SK-N-SH treated with all-trans-retinoic acid at 6 μM for 48 hours (cell line): ENCODE results near the gene UBASH3B.

ENCODE experiments used
- ATAC-seq: fragments of 200-7000 bp; cut with Tn5 transposase; 3 replicates; pipeline ENCODE4 v1.9.1; 2020; ENCODE audit warnings: mild to moderate bottlenecking, moderate library complexity
- ARNTL ChIP-seq: fragments of 450-650 bp; formaldehyde crosslinking; IDR thresholded peaks from 2 replicates; pipeline ENCODE4 v1.5.0; 2020; ENCODE audit warnings: low read depth, mild to moderate bottlenecking, moderate library complexity, borderline replicate concordance
- BACH2 ChIP-seq: fragments of 250-450 bp; sonication (Bioruptor Pico); IDR thresholded peaks from 2 replicates; pipeline ENCODE4 v1.9.0; 2021; ENCODE audit warnings: mild to moderate bottlenecking, borderline replicate concordance
- CSDC2 ChIP-seq: fragments of 250-450 bp; sonication (Bioruptor Pico); IDR thresholded peaks from 2 replicates; pipeline ENCODE4 v1.5.0; 2020; ENCODE audit warnings: mild to moderate bottlenecking, moderate library complexity
- ESRRG ChIP-seq: fragments of 250-450 bp; sonication (Bioruptor Pico); IDR thresholded peaks from 2 replicates; pipeline ENCODE4 v1.6.1; 2021; ENCODE audit warnings: mild to moderate bottlenecking
- GLIS3 ChIP-seq: fragments of 250-450 bp; sonication (Bioruptor Pico); IDR thresholded peaks from 2 replicates; pipeline ENCODE4 v1.5.0; 2020; ENCODE audit warnings: mild to moderate bottlenecking, moderate library complexity
- ISL1 ChIP-seq: fragments of 250-450 bp; sonication (Bioruptor Pico); IDR thresholded peaks from 2 replicates; pipeline ENCODE4 v2.1.2; 2022; ENCODE audit warnings: mild to moderate bottlenecking, moderate library complexity
- OSR1 ChIP-seq: fragments of 250-450 bp; sonication (Bioruptor Pico); IDR thresholded peaks from 2 replicates; pipeline ENCODE4 v1.8.0; 2022; ENCODE audit warnings: moderate library complexity, mild to moderate bottlenecking, inconsistent platforms
- PPARA ChIP-seq: fragments of 250-450 bp; sonication (Bioruptor Pico); IDR thresholded peaks from 2 replicates; pipeline ENCODE4 v1.5.0; 2020; ENCODE audit warnings: mild to moderate bottlenecking, borderline replicate concordance
- RARB ChIP-seq: fragments of 250-450 bp; sonication (Bioruptor Pico); IDR thresholded peaks from 2 replicates; pipeline ENCODE4 v1.8.0; 2021; ENCODE audit warnings: mild to moderate bottlenecking, moderate library complexity
- SNAI2 ChIP-seq: fragments of 250-450 bp; sonication (Bioruptor Pico); IDR thresholded peaks from 2 replicates; pipeline ENCODE4 v1.5.0; 2020; ENCODE audit warnings: mild to moderate bottlenecking, moderate library complexity
- TCF4 ChIP-seq: fragments of 250-450 bp; sonication (Bioruptor Pico); IDR thresholded peaks from 2 replicates; pipeline ENCODE4 v1.8.0; 2021; ENCODE audit warnings: mild to moderate bottlenecking, moderate library complexity, borderline replicate concordance
- TOX ChIP-seq: fragments of 250-450 bp; sonication (Bioruptor Pico); IDR thresholded peaks from 2 replicates; pipeline ENCODE4 v1.8.0; 2021; ENCODE audit warnings: mild to moderate bottlenecking, moderate library complexity, borderline replicate concordance
- ZC3H10 ChIP-seq: fragments of 250-450 bp; sonication (Bioruptor Pico); IDR thresholded peaks from 2 replicates; pipeline ENCODE4 v1.5.1; 2021; ENCODE audit warnings: mild to moderate bottlenecking, moderate library complexity
- ZFP3 ChIP-seq: fragments of 250-450 bp; sonication (Bioruptor Pico); IDR thresholded peaks from 2 replicates; pipeline ENCODE4 v1.5.0; 2020; ENCODE audit warnings: mild to moderate bottlenecking, moderate library complexity
- ZFP30 ChIP-seq: fragments of 450-650 bp; formaldehyde crosslinking; IDR thresholded peaks from 2 replicates; pipeline ENCODE4 v1.5.0; 2022; ENCODE audit warnings: mild to moderate bottlenecking, moderate library complexity
- ZNF565 ChIP-seq: fragments of 450-650 bp; formaldehyde crosslinking; conservative IDR thresholded peaks from 2 replicates; pipeline ENCODE4 v1.5.0; 2020; ENCODE audit warnings: low read depth, mild to moderate bottlenecking, moderate library complexity
- ZNF70 ChIP-seq: fragments of 450-650 bp; formaldehyde crosslinking; IDR thresholded peaks from 2 replicates; pipeline ENCODE4 v1.5.0; 2020; ENCODE audit warnings: mild to moderate bottlenecking, moderate library complexity
- ZNF8 ChIP-seq: fragments of 450-650 bp; formaldehyde crosslinking; IDR thresholded peaks from 2 replicates; pipeline ENCODE4 v1.5.0; 2020; ENCODE audit warnings: mild to moderate bottlenecking, moderate library complexity
- TF ChIP-seq, protein P1 (sequence below): fragments of 250-450 bp; sonication (Bioruptor Pico); IDR thresholded peaks from 2 replicates; pipeline ENCODE4 v1.5.1; 2020; ENCODE audit warnings: low read depth, mild to moderate bottlenecking, moderate library complexity
- TF ChIP-seq, protein P2 (sequence below): fragments of 250-450 bp; sonication (Bioruptor Pico); IDR thresholded peaks from 2 replicates; pipeline ENCODE4 v1.5.1; 2021; ENCODE audit warnings: mild to moderate bottlenecking, moderate library complexity
- TF ChIP-seq, protein P3 (sequence below): fragments of 250-450 bp; sonication (Bioruptor Pico); IDR thresholded peaks from 2 replicates; pipeline ENCODE4 v1.8.0; 2020; ENCODE audit warnings: mild to moderate bottlenecking, moderate library complexity, borderline replicate concordance
- TF ChIP-seq, protein P4 (sequence below): fragments of 250-450 bp; sonication (Bioruptor Pico); IDR thresholded peaks from 2 replicates; pipeline ENCODE4 v1.5.0; 2020; ENCODE audit warnings: mild to moderate bottlenecking, moderate library complexity

Gene UBASH3B

DNA sequence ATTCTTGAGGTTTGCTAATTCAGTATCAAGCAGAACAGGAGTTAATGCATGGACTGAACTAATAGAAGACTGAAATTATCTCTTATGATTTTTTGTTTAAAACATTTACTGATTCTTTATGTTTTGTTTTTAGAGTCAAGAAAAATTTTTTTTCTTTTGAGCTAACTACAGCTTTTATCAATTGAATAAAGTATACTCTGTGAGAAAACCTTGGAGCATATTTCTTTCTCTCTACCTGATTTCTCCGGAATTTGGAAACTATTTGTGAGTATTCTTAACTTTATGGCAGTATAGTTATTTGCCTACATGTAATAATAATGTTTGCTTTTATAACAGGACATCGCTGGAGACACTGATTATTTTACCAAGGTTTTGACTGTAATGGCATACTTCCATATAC, 164.6 kb downstream of the UBASH3B start:
- ATAC-seq: no peak
- no peak for TF ChIP-seq ESRRG (CRISPR knock-in tag)
- TF ChIP-seq ISL1 (CRISPR knock-in tag): no peak
- no peak for TF ChIP-seq TCF4 (CRISPR knock-in tag)
- TF ChIP-seq, protein P1, sequence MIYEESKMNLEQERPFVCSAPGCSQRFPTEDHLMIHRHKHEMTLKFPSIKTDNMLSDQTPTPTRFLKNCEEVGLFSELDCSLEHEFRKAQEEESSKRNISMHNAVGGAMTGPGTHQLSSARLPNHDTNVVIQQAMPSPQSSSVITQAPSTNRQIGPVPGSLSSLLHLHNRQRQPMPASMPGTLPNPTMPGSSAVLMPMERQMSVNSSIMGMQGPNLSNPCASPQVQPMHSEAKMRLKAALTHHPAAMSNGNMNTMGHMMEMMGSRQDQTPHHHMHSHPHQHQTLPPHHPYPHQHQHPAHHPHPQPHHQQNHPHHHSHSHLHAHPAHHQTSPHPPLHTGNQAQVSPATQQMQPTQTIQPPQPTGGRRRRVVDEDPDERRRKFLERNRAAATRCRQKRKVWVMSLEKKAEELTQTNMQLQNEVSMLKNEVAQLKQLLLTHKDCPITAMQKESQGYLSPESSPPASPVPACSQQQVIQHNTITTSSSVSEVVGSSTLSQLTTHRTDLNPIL (CRISPR knock-in tag): no peak
- no peak for TF ChIP-seq TOX (CRISPR knock-in tag)
- no peak for TF ChIP-seq ZNF70 (CRISPR knock-in tag)

DNA sequence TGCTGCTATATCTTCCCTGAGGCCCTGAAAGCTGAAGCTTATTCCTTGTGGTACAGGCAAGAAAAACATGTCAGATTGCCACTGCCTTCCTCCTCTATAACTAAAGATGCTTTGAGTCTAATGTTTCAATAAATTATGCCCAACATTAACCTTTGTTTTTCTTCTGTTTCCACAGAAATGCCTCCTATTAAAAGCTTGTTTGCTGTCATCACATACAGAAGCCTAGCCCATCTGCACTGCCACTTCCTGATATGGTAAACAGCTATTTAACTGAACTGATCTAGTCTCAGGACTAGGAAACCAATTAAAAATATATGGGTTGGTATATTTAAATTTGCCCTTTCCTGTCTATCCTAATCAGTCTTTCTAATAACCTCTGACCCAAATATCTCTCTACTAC, 165.6 kb downstream of the UBASH3B start:
- TF ChIP-seq ARNTL (CRISPR knock-in tag): no peak
- TF ChIP-seq PPARA (CRISPR knock-in tag): no peak
- TF ChIP-seq GLIS3: no peak
- no peak for TF ChIP-seq RARB (CRISPR knock-in tag)
- TF ChIP-seq ESRRG (CRISPR knock-in tag): no peak
- no peak for TF ChIP-seq ZFP3
- TF ChIP-seq, protein P2, sequence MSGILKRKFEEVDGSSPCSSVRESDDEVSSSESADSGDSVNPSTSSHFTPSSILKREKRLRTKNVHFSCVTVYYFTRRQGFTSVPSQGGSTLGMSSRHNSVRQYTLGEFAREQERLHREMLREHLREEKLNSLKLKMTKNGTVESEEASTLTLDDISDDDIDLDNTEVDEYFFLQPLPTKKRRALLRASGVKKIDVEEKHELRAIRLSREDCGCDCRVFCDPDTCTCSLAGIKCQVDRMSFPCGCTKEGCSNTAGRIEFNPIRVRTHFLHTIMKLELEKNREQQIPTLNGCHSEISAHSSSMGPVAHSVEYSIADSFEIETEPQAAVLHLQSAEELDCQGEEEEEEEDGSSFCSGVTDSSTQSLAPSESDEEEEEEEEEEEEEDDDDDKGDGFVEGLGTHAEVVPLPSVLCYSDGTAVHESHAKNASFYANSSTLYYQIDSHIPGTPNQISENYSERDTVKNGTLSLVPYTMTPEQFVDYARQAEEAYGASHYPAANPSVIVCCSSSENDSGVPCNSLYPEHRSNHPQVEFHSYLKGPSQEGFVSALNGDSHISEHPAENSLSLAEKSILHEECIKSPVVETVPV: no peak
- no peak for TF ChIP-seq OSR1 (CRISPR knock-in tag)
- TF ChIP-seq ISL1 (CRISPR knock-in tag): no peak
- no peak for TF ChIP-seq BACH2
- TF ChIP-seq, protein P3, sequence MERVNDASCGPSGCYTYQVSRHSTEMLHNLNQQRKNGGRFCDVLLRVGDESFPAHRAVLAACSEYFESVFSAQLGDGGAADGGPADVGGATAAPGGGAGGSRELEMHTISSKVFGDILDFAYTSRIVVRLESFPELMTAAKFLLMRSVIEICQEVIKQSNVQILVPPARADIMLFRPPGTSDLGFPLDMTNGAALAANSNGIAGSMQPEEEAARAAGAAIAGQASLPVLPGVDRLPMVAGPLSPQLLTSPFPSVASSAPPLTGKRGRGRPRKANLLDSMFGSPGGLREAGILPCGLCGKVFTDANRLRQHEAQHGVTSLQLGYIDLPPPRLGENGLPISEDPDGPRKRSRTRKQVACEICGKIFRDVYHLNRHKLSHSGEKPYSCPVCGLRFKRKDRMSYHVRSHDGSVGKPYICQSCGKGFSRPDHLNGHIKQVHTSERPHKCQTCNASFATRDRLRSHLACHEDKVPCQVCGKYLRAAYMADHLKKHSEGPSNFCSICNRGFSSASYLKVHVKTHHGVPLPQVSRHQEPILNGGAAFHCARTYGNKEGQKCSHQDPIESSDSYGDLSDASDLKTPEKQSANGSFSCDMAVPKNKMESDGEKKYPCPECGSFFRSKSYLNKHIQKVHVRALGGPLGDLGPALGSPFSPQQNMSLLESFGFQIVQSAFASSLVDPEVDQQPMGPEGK (CRISPR knock-in tag): no peak
- no peak for TF ChIP-seq CSDC2
- TF ChIP-seq, protein P1 (CRISPR knock-in tag): no peak
- TF ChIP-seq ZNF8: no peak
- no peak for TF ChIP-seq ZFP30
- no peak for TF ChIP-seq TOX (CRISPR knock-in tag)
- TF ChIP-seq, protein P4, sequence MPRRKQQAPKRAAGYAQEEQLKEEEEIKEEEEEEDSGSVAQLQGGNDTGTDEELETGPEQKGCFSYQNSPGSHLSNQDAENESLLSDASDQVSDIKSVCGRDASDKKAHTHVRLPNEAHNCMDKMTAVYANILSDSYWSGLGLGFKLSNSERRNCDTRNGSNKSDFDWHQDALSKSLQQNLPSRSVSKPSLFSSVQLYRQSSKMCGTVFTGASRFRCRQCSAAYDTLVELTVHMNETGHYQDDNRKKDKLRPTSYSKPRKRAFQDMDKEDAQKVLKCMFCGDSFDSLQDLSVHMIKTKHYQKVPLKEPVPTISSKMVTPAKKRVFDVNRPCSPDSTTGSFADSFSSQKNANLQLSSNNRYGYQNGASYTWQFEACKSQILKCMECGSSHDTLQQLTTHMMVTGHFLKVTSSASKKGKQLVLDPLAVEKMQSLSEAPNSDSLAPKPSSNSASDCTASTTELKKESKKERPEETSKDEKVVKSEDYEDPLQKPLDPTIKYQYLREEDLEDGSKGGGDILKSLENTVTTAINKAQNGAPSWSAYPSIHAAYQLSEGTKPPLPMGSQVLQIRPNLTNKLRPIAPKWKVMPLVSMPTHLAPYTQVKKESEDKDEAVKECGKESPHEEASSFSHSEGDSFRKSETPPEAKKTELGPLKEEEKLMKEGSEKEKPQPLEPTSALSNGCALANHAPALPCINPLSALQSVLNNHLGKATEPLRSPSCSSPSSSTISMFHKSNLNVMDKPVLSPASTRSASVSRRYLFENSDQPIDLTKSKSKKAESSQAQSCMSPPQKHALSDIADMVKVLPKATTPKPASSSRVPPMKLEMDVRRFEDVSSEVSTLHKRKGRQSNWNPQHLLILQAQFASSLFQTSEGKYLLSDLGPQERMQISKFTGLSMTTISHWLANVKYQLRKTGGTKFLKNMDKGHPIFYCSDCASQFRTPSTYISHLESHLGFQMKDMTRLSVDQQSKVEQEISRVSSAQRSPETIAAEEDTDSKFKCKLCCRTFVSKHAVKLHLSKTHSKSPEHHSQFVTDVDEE (CRISPR knock-in tag): no peak
- no peak for TF ChIP-seq ZC3H10 (CRISPR knock-in tag)
- TF ChIP-seq ZNF565 (CRISPR knock-in tag): no peak
- no peak for ATAC-seq

DNA sequence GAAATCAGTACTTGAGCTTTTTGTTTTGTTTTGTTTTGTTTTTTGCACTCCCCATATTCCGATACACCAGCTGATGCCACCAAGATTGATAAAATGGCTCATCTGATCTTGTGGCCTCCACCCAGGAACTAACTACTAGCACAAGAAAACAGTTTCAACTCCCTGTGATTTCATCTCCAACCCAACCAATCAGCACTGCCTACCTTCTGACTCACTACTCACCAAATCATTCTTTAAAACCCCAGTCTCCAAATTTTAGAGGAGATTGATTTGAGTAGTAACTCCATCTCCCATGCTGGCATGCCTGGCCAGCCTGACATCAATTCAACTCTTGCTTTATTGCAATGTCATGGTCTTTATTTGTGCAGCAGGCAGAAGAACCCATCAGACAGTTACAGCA, 166.7 kb downstream of the UBASH3B start:
- no peak for ATAC-seq
- TF ChIP-seq, protein P3 (CRISPR knock-in tag): no peak
- TF ChIP-seq PPARA (CRISPR knock-in tag) (no peak), SNAI2 (CRISPR knock-in tag) (no peak), ZFP3 (no peak), ISL1 (CRISPR knock-in tag) (no peak), ARNTL (CRISPR knock-in tag) (no peak), BACH2 (no peak), TOX (CRISPR knock-in tag) (no peak), CSDC2 (no peak), ZFP30 (no peak), GLIS3 (no peak)
- TF ChIP-seq, protein P1 (CRISPR knock-in tag): no peak
- TF ChIP-seq, protein P2: no peak
